Measurements from ENCODE around the gene ABTB1.
"Not testable (repeated sequence)": the region's sequence is repeated elsewhere in the genome, so short reads cannot be mapped to it uniquely, and the experiment has no call there.

ABTB1 gene

GRCh38 chr3:127651516-127652172, 21.1 kb upstream of the ABTB1 start:
- no peak overlapping the region for H3K4me2 ChIP-seq (ENCODE audit: low read depth, low read length, poor library complexity, severe bottlenecking)
- TF ChIP-seq CTCF (conservative IDR thresholded peaks at IDR 0.05; ENCODE audit: low read length) (no peak), EZH2phosphoT487 (IDR thresholded peaks at IDR 0.05; ENCODE audit: borderline replicate concordance) (no peak)
- H3K27me3 ChIP-seq (ENCODE audit: insufficient read depth, low read length, poor library complexity, severe bottlenecking), result no peaks in the 10 kb centered on the region
- H3K9ac ChIP-seq (ENCODE audit: low read depth, low read length, poor library complexity, severe bottlenecking), result no peak overlapping the region
- H3K36me3 ChIP-seq (ENCODE audit: insufficient read depth, low read length), result no peaks in the 10 kb centered on the region
- H3F3A ChIP-seq (ENCODE audit: low read depth), result no peaks in the 10 kb centered on the region
- no peaks in the 10 kb centered on the region for H4K20me1 ChIP-seq (ENCODE audit: insufficient read depth, low read length, poor library complexity, severe bottlenecking)
- no peaks in the 10 kb centered on the region for H3K4me1 ChIP-seq (ENCODE audit: insufficient read depth, low read length, poor library complexity, severe bottlenecking)
- no peaks in the 10 kb centered on the region for H3K9me3 ChIP-seq (ENCODE audit: insufficient read depth, low read depth, low read length)
- no peaks in the 10 kb centered on the region for H3K79me2 ChIP-seq (ENCODE audit: insufficient read depth, low read length)
- no peak overlapping the region for H3K4me3 ChIP-seq (ENCODE audit: low read length, poor library complexity, severe bottlenecking)
- no peaks in the 10 kb centered on the region for H3K9me2 ChIP-seq (replicated peaks; ENCODE audit: low read depth, low read length)
- no peak overlapping the region for H2AFZ ChIP-seq (ENCODE audit: low read length)

GRCh38 chr3:127652246-127652995, 20.3 kb upstream of the ABTB1 start:
- no peaks in the 10 kb centered on the region for H3K79me2 ChIP-seq (ENCODE audit: insufficient read depth, low read length)
- no peak overlapping the region for H3K4me3 ChIP-seq (ENCODE audit: low read length, poor library complexity, severe bottlenecking)
- no peaks in the 10 kb centered on the region for H4K20me1 ChIP-seq (ENCODE audit: insufficient read depth, low read length, poor library complexity, severe bottlenecking)
- no peaks in the 10 kb centered on the region for H3K4me1 ChIP-seq (ENCODE audit: insufficient read depth, low read length, poor library complexity, severe bottlenecking)
- no peaks in the 10 kb centered on the region for H3K9me3 ChIP-seq (ENCODE audit: insufficient read depth, low read depth, low read length)
- TF ChIP-seq EZH2phosphoT487 (IDR thresholded peaks at IDR 0.05; ENCODE audit: borderline replicate concordance), result no peak
- TF ChIP-seq CTCF (conservative IDR thresholded peaks at IDR 0.05; ENCODE audit: low read length), result peak; percentile 92
- no peak overlapping the region for H3K4me2 ChIP-seq (ENCODE audit: low read depth, low read length, poor library complexity, severe bottlenecking)
- no peaks in the 10 kb centered on the region for H3F3A ChIP-seq (ENCODE audit: low read depth)
- no peaks in the 10 kb centered on the region for H3K36me3 ChIP-seq (ENCODE audit: insufficient read depth, low read length)
- no peaks in the 10 kb centered on the region for H3K27me3 ChIP-seq (ENCODE audit: insufficient read depth, low read length, poor library complexity, severe bottlenecking)
- H2AFZ ChIP-seq (ENCODE audit: low read length), result no peak overlapping the region; the same call in 1 of the 2 replicates
- no peaks in the 10 kb centered on the region for H3K9me2 ChIP-seq (replicated peaks; ENCODE audit: low read depth, low read length)
- H3K9ac ChIP-seq (ENCODE audit: low read depth, low read length, poor library complexity, severe bottlenecking), result no peak overlapping the region

- no peak for TF ChIP-seq CTCF (conservative IDR thresholded peaks at IDR 0.05; ENCODE audit: low read length)
- no peak for TF ChIP-seq EZH2phosphoT487 (IDR thresholded peaks at IDR 0.05; ENCODE audit: borderline replicate concordance)
- H3K27me3 ChIP-seq (ENCODE audit: insufficient read depth, low read length, poor library complexity, severe bottlenecking), result no peaks in the 10 kb centered on the region
- H3K9me3 ChIP-seq (ENCODE audit: insufficient read depth, low read depth, low read length), result no peaks in the 10 kb centered on the region
- H3K36me3 ChIP-seq (ENCODE audit: insufficient read depth, low read length), result no peaks in the 10 kb centered on the region
- no peaks in the 10 kb centered on the region for H3K79me2 ChIP-seq (ENCODE audit: insufficient read depth, low read length)
- no peaks in the 10 kb centered on the region for H3F3A ChIP-seq (ENCODE audit: low read depth)
- H3K4me2 ChIP-seq (ENCODE audit: low read depth, low read length, poor library complexity, severe bottlenecking), result no peak overlapping the region
- no peaks in the 10 kb centered on the region for H3K4me1 ChIP-seq (ENCODE audit: insufficient read depth, low read length, poor library complexity, severe bottlenecking)
- H2AFZ ChIP-seq (ENCODE audit: low read length), result no peak overlapping the region
- no peak overlapping the region for H3K9ac ChIP-seq (ENCODE audit: low read depth, low read length, poor library complexity, severe bottlenecking)
- no peaks in the 10 kb centered on the region for H3K9me2 ChIP-seq (replicated peaks; ENCODE audit: low read depth, low read length)
- no peak overlapping the region for H3K4me3 ChIP-seq (ENCODE audit: low read length, poor library complexity, severe bottlenecking)
- H4K20me1 ChIP-seq (ENCODE audit: insufficient read depth, low read length, poor library complexity, severe bottlenecking), result no peaks in the 10 kb centered on the region
These were observed 18.4 kb upstream of the ABTB1 start for GRCh38 chr3:127654374-127654773.

GRCh38 chr3:127654993-127655392, 17.8 kb upstream of the ABTB1 start:
- not testable (repeated sequence) for H4K20me1 ChIP-seq (ENCODE audit: insufficient read depth, low read length, poor library complexity, severe bottlenecking); H3K27me3 ChIP-seq (ENCODE audit: insufficient read depth, low read length, poor library complexity, severe bottlenecking); H3K36me3 ChIP-seq (ENCODE audit: insufficient read depth, low read length); H2AFZ ChIP-seq (ENCODE audit: low read length); H3K9ac ChIP-seq (ENCODE audit: low read depth, low read length, poor library complexity, severe bottlenecking); H3K9me2 ChIP-seq (replicated peaks; ENCODE audit: low read depth, low read length); H3K9me3 ChIP-seq (ENCODE audit: insufficient read depth, low read depth, low read length); H3K4me2 ChIP-seq (ENCODE audit: low read depth, low read length, poor library complexity, severe bottlenecking); H3K4me3 ChIP-seq (ENCODE audit: low read length, poor library complexity, severe bottlenecking); H3K79me2 ChIP-seq (ENCODE audit: insufficient read depth, low read length); H3K4me1 ChIP-seq (ENCODE audit: insufficient read depth, low read length, poor library complexity, severe bottlenecking); H3F3A ChIP-seq (ENCODE audit: low read depth)
